Stimulated activated CD4-positive, alpha-beta T cell treated with anti-CD3 and anti-CD28 coated beads, Interleukin-12 subunit alpha, Interleukin-12 subunit beta, amount 100 ng/mL, for 4 hours (primary cell): ENCODE data around the gene ZNF618.

Experiments
- DNase-seq: peaks from one replicate; pipeline ENCODE4 v3.0.0-alpha.2; 2020

ZNF618 gene

GRCh38 chr9:113962396-113962795 lies 86.3 kb downstream of the ZNF618 start:
- no peak for DNase-seq

- DNase-seq, result peak; percentile 2
These were observed 87.0 kb downstream of the ZNF618 start for GRCh38 chr9:113963017-113963620.

GRCh38 chr9:113963696-113964494 lies 87.8 kb downstream of the ZNF618 start:
- DNase-seq, result no peak

- no peak for DNase-seq
These were observed 88.5 kb downstream of the ZNF618 start for GRCh38 chr9:113964495-113965170.

- no peak for DNase-seq
These were observed 90.3 kb downstream of the ZNF618 start for GRCh38 chr9:113966394-113966793.

- no peak for DNase-seq
These were observed 91.3 kb downstream of the ZNF618 start for GRCh38 chr9:113967380-113967779.

- DNase-seq, result no peak
These were observed 93.2 kb downstream of the ZNF618 start for GRCh38 chr9:113969343-113969742.

- no peak for DNase-seq
These were observed 97.1 kb downstream of the ZNF618 start for GRCh38 chr9:113973226-113973625.

GRCh38 chr9:113973963-113974413 lies 97.9 kb downstream of the ZNF618 start:
- no peak for DNase-seq

GRCh38 chr9:113976915-113977314 lies 100.8 kb downstream of the ZNF618 start:
- DNase-seq, result no peak

- DNase-seq, result no peak
These were observed 102.7 kb downstream of the ZNF618 start for GRCh38 chr9:113978725-113979342.

- no peak for DNase-seq
These were observed 103.4 kb downstream of the ZNF618 start for GRCh38 chr9:113979343-113980127.

- DNase-seq, result no peak
These were observed 108.7 kb downstream of the ZNF618 start for GRCh38 chr9:113984639-113985380.

- DNase-seq, result no peak
These were observed 110.0 kb downstream of the ZNF618 start for GRCh38 chr9:113985968-113986585.

GRCh38 chr9:113986931-113987330 lies 110.8 kb downstream of the ZNF618 start:
- no peak for DNase-seq

GRCh38 chr9:113987526-113987925 lies 111.4 kb downstream of the ZNF618 start:
- no peak for DNase-seq

GRCh38 chr9:113988385-113989016 lies 112.4 kb downstream of the ZNF618 start:
- no peak for DNase-seq

GRCh38 chr9:113989017-113989713 lies 113.1 kb downstream of the ZNF618 start:
- no peak for DNase-seq

GRCh38 chr9:113989714-113990569 lies 113.8 kb downstream of the ZNF618 start:
- DNase-seq, result no peak
